Hepatocyte (in vitro differentiated cells): ENCODE measurements around the gene EIF3B.

Experiments used
- EZH2 ChIP-seq: fragments of 200-600 bp; sonication (generic); IDR thresholded peaks from 2 replicates; pipeline ENCODE4 v1.6.1; 2016; ENCODE audit warnings: antibody characterized with exemption, mild to moderate bottlenecking, borderline replicate concordance
- EZH2phosphoT487 ChIP-seq: fragments of 200-600 bp; sonication (generic); IDR thresholded peaks from one replicate; pipeline ENCODE4 v1.6.1; 2018; ENCODE audit warnings: antibody characterized with exemption, mild to moderate bottlenecking, low read depth, moderate library complexity; ENCODE audit not compliant: unreplicated experiment, severe bottlenecking
- TF ChIP-seq, protein P1 (sequence below): fragments of 200-600 bp; sonication (generic); IDR thresholded peaks from 2 replicates; pipeline ENCODE4 v1.5.1; 2016; ENCODE audit warnings: antibody characterized with exemption, mild to moderate bottlenecking; ENCODE audit not compliant: poor library complexity

DNA sequence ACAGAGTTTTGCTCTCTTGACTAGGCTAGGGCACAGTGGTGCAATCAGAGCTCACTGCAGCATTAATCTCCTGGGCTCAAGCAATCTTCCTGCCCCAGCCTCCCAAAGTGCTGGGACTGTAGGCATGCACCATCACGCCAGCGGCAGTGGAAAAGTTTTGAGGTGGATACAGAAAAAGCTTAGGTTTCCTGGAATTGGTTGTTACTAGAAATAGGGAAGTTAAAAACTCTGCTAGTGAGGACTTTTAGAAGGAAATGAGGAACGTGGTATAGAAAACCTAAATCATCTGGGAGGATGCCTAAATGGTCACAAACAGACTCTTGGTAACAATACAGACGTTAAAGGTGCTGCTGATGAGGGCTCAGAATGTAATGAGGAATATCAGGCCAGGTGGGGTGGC is 29.5 kb upstream of the EIF3B start:
- TF ChIP-seq, protein P1, sequence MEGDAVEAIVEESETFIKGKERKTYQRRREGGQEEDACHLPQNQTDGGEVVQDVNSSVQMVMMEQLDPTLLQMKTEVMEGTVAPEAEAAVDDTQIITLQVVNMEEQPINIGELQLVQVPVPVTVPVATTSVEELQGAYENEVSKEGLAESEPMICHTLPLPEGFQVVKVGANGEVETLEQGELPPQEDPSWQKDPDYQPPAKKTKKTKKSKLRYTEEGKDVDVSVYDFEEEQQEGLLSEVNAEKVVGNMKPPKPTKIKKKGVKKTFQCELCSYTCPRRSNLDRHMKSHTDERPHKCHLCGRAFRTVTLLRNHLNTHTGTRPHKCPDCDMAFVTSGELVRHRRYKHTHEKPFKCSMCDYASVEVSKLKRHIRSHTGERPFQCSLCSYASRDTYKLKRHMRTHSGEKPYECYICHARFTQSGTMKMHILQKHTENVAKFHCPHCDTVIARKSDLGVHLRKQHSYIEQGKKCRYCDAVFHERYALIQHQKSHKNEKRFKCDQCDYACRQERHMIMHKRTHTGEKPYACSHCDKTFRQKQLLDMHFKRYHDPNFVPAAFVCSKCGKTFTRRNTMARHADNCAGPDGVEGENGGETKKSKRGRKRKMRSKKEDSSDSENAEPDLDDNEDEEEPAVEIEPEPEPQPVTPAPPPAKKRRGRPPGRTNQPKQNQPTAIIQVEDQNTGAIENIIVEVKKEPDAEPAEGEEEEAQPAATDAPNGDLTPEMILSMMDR, result no peak
- TF ChIP-seq EZH2 (no peak), EZH2phosphoT487 (no peak)
